Kidney (tissue), 14 donors: ENCODE data around the gene KLHL11. TPM values are rescaled to one million over a fixed set of nuclear protein-coding genes. Genes with fewer than 3 reads are reported as not detected.

Source experiments
- DNase-seq, 5 donors: peaks; one replicate each; pipeline ENCODE4 v3.0.0-alpha.2; 2013 to 2020
- FAIRE-seq: peaks from 2 replicates; lab custom pipeline; 2012; peaks lifted over from hg19 to GRCh38; lab: Jason Lieb, UNC
- H3K27ac ChIP-seq, 2 donors: one replicate each; pipeline ENCODE4 v1.7.0; 2013; ENCODE audit warnings: low read depth in 2 of 2, low read length in 2 of 2, inconsistent platforms in 1 of 2
- H3K27me3 ChIP-seq: one replicate; pipeline ENCODE4 v1.7.1; 2013; ENCODE audit warnings: low read length, inconsistent platforms; ENCODE audit not compliant: control insufficient read depth, insufficient read depth
- H3K36me3 ChIP-seq, 3 donors: one replicate each; pipeline versions ENCODE4 v1.7.0 to v1.7.1; 2013; ENCODE audit warnings: low read length in 3 of 3, control low read depth in 1 of 3, inconsistent platforms in 1 of 3; ENCODE audit not compliant: insufficient read depth in 3 of 3, control insufficient read depth in 2 of 3
- H3K4me1 ChIP-seq, 3 donors: one replicate each; pipeline versions ENCODE4 v1.7.0 to v1.7.1; 2013; ENCODE audit warnings: low read length in 3 of 3, inconsistent platforms in 1 of 3, low read depth in 1 of 3; ENCODE audit not compliant: control insufficient read depth in 2 of 3, insufficient read depth in 2 of 3
- H3K4me3 ChIP-seq, 3 donors: one replicate each; pipeline versions ENCODE4 v1.7.0 to v1.8.1; 2013; ENCODE audit warnings: low read length in 3 of 3, control low read depth in 1 of 3, inconsistent platforms in 1 of 3
- H3K9ac ChIP-seq, 3 donors: one replicate each; pipeline versions ENCODE4 v1.7.0 to v1.7.1; 2013; ENCODE audit warnings: low read length in 3 of 3, control low read depth in 1 of 3, inconsistent platforms in 1 of 3
- H3K9me3 ChIP-seq, 3 donors: one replicate each; pipeline versions ENCODE4 v1.7.0 to v1.7.1; 2013; ENCODE audit warnings: low read length in 3 of 3, control low read depth in 1 of 3, inconsistent platforms in 1 of 3; ENCODE audit not compliant: control insufficient read depth in 2 of 3, insufficient read depth in 1 of 3
- intact Hi-C: fragments of 100-400 bp; cut with DNase I; formaldehyde crosslinking; loops from one replicate; pipeline ENCODE4 v1.11.1; 2022
- polyA plus RNA-seq: library from polyadenylated mRNA; stranded (reverse); fragments of 350-450 nt; fragmentation: Illumina TruSeq; extraction: RNeasy Lipid Tissue Mini Kit (QIAGEN cat#74804); gene quantifications from one replicate; pipeline ENCODE4 v1.2.3, GENCODE V29; 2014; ENCODE audit warnings: low read depth, low replicate concordance; ENCODE audit not compliant: insufficient read depth
- total RNA-seq: library from RNA; stranded (reverse); fragmentation: NEBNext Ultra II Directional; extraction: Animal tissue kit (Norgen Biotek cat#: 25700); gene quantifications from one replicate; pipeline ENCODE4 v1.2.1, GENCODE V29; 2021
- TF ChIP-seq, protein P1 (sequence below): IDR thresholded peaks from 3 replicates; pipeline ENCODE4 v1.5.1; 2012; ENCODE audit warnings: mild to moderate bottlenecking, moderate library complexity, borderline replicate concordance; ENCODE audit not compliant: insufficient read depth; ENCODE audit errors: extremely low read depth
- donor health status: control.
- donor health status: control.
- donor health status: control.
- donor health status: control.
- donor health status: control.
- donor health status: DM: yes; HTN: yes; CAD: no.
- donor health status: Normal renal cell carcinoma (clear cell type).

Gene KLHL11
- total and polyA plus RNA-seq, 2 donors from 2014 or later, result 0.37 to 16.1 TPM

- no peak overlapping the region for H3K4me3 ChIP-seq
- H3K4me1 ChIP-seq, result no peaks in the 10 kb centered on the region
- H3K27me3 ChIP-seq, result no peaks in the 10 kb centered on the region
- H3K9me3 ChIP-seq, result no peaks in the 10 kb centered on the region
- DNase-seq (no peak), FAIRE-seq (no peak)
- H3K9ac ChIP-seq, result no peak overlapping the region
- intact Hi-C loops, result no loop called here
- TF ChIP-seq, protein P1, sequence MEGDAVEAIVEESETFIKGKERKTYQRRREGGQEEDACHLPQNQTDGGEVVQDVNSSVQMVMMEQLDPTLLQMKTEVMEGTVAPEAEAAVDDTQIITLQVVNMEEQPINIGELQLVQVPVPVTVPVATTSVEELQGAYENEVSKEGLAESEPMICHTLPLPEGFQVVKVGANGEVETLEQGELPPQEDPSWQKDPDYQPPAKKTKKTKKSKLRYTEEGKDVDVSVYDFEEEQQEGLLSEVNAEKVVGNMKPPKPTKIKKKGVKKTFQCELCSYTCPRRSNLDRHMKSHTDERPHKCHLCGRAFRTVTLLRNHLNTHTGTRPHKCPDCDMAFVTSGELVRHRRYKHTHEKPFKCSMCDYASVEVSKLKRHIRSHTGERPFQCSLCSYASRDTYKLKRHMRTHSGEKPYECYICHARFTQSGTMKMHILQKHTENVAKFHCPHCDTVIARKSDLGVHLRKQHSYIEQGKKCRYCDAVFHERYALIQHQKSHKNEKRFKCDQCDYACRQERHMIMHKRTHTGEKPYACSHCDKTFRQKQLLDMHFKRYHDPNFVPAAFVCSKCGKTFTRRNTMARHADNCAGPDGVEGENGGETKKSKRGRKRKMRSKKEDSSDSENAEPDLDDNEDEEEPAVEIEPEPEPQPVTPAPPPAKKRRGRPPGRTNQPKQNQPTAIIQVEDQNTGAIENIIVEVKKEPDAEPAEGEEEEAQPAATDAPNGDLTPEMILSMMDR, result no peak
- peaks cover 4 to 44% (median 26%) of the 10 kb centered on the region in 3 donors for H3K36me3 ChIP-seq
- no peak overlapping the region for H3K27ac ChIP-seq
These were observed 5.4 kb upstream of the KLHL11 start for GRCh38 chr17:41870627-41871026.

GRCh38 chr17:41870097-41870496, 4.9 kb upstream of the KLHL11 start:
- no peaks in the 10 kb centered on the region for H3K27me3 ChIP-seq
- no peak overlapping the region for H3K9ac ChIP-seq
- H3K4me3 ChIP-seq, result no peak overlapping the region
- DNase-seq, result no peak
- TF ChIP-seq, protein P1, result no peak
- H3K36me3 ChIP-seq, result peaks cover 4 to 44% (median 26%) of the 10 kb centered on the region in 3 donors
- no peaks in the 10 kb centered on the region for H3K9me3 ChIP-seq
- intact Hi-C loops, result no loop called here
- H3K4me1 ChIP-seq, result no peaks in the 10 kb centered on the region
- no peak for FAIRE-seq
- no peak overlapping the region for H3K27ac ChIP-seq

GRCh38 chr17:41869426-41869825, 4.2 kb upstream of the KLHL11 start:
- H3K9ac ChIP-seq, result no peak overlapping the region
- H3K4me1 ChIP-seq, result peaks cover 0 to under 1% (median 0%) of the 10 kb centered on the region in 3 donors
- H3K27ac ChIP-seq, result no peak overlapping the region
- no peak overlapping the region for H3K4me3 ChIP-seq
- DNase-seq, result no peak
- H3K27me3 ChIP-seq, result no peaks in the 10 kb centered on the region
- H3K9me3 ChIP-seq, result no peaks in the 10 kb centered on the region
- intact Hi-C loops, result no loop called here
- no peak for FAIRE-seq
- H3K36me3 ChIP-seq, result peaks cover 4 to 44% (median 26%) of the 10 kb centered on the region in 3 donors
- TF ChIP-seq, protein P1, result no peak

DNA sequence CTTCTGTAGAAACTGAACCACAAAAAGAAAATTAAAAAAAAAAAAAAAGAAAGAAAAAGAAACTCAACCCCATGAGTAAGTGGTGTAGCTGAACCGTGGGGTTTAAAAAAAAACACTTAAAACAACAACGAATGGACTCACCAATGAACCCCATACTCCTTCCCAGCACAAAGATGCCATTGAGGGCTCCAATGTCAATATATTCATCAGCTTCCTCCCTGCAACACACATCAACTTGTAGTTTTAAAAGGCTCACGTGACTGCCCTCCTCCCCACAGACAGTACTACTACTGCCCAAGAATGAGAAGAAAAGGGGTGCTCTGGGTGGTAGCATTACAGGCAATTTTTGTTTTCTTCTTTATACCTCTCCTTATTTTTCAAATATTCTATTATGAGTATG, 3.3 kb upstream of the KLHL11 start:
- Histone ChIP-seq H3K4me1 (peaks cover 0 to 9% (median 7%) of the 10 kb centered on the region in 3 donors), H3K36me3 (peaks cover 4 to 37% (median 22%) of the 10 kb centered on the region in 3 donors), H3K27ac (no peak overlapping the region), H3K4me3 (no peak overlapping the region), H3K27me3 (no peaks in the 10 kb centered on the region), H3K9ac (no peak overlapping the region), H3K9me3 (no peaks in the 10 kb centered on the region)
- intact Hi-C loops, result no loop called here
- no peak for FAIRE-seq
- DNase-seq, result no peak
- TF ChIP-seq, protein P1, result no peak
